Measurements from ENCODE around the gene CCDC177. TPM values are rescaled to one million over a fixed set of nuclear protein-coding genes. Genes with fewer than 3 reads are reported as not detected.

The CCDC177 gene
- total RNA-seq, 1 donor from 2014 or later, result 3.4 TPM

DNA sequence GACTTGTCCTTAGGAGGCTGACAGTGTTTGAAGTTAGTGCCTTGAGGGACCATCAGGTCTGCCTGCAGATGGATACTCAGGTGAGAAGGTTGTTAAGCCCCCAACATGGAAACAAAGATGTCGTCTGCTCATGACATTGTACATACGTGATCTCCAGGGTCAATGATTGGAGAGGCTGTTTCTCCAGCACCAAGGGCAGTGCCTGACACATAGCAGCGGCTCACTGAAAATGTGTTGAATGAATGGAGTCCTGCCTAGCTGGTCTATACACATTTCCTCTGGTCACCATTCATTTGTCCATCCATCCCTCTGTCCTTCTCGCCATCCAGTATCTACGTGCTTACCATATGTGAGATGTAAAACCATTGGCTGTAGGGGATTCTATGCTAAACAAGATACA lies 7.1 kb downstream of the CCDC177 start:
- H3K4me1 Mint-ChIP-seq (ENCODE audit: unreplicated experiment), result no peaks in the 10 kb centered on the region
- DNase-seq (ENCODE audit: extremely low spot score, unreplicated experiment), result no peak
- no peak for TF ChIP-seq CTCF (conservative IDR thresholded peaks at IDR 0.05)
- no peak overlapping the region for H3K27ac Mint-ChIP-seq
- peaks cover 61% of the 10 kb centered on the region for H3K27me3 Mint-ChIP-seq
- H3K4me3 Mint-ChIP-seq, result no peak overlapping the region
- H3K9me3 Mint-ChIP-seq, result no peaks in the 10 kb centered on the region
- H3K36me3 Mint-ChIP-seq, result peaks cover 3% of the 10 kb centered on the region

- H3K27ac Mint-ChIP-seq, result no peak overlapping the region
- H3K36me3 Mint-ChIP-seq, result no peaks in the 10 kb centered on the region
- peaks cover 39% of the 10 kb centered on the region for H3K27me3 Mint-ChIP-seq
- H3K9me3 Mint-ChIP-seq, result no peaks in the 10 kb centered on the region
- H3K4me1 Mint-ChIP-seq (ENCODE audit: unreplicated experiment), result peaks cover 6% of the 10 kb centered on the region
- TF ChIP-seq CTCF (conservative IDR thresholded peaks at IDR 0.05), result no peak
- H3K4me3 Mint-ChIP-seq, result no peak overlapping the region
- no peak for DNase-seq (ENCODE audit: extremely low spot score, unreplicated experiment)
These were observed 12.8 kb downstream of the CCDC177 start for GRCh38 chr14:69561893-69562292.

DNA sequence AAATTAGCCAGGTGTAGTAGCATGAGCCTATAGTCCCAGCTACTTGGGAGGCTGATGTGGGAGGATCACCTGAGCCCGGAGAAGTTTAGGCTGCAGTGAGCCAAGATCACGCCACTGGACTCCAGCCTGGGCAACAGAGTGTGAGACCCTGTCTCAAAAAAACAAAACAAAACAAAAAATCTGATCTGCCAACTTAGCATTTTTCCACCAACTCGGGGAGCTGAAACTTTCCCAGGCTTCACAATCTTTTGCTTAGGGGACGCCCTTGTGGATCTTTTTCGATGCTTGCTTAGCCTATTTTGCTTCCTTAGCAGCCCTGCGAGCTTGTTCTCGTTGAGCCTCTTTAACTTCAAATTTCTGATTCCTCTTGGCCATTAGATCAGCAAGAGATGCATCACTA lies 13.8 kb downstream of the CCDC177 start:
- Mint-ChIP-seq H3K4me1 (ENCODE audit: unreplicated experiment) (peaks cover 6% of the 10 kb centered on the region), H3K9me3 (no peaks in the 10 kb centered on the region), H3K27ac (no peak overlapping the region), H3K27me3 (peaks cover 28% of the 10 kb centered on the region), H3K36me3 (no peaks in the 10 kb centered on the region), H3K4me3 (no peak overlapping the region)
- DNase-seq (ENCODE audit: extremely low spot score, unreplicated experiment), result no peak
- no peak for TF ChIP-seq CTCF (conservative IDR thresholded peaks at IDR 0.05)

DNA sequence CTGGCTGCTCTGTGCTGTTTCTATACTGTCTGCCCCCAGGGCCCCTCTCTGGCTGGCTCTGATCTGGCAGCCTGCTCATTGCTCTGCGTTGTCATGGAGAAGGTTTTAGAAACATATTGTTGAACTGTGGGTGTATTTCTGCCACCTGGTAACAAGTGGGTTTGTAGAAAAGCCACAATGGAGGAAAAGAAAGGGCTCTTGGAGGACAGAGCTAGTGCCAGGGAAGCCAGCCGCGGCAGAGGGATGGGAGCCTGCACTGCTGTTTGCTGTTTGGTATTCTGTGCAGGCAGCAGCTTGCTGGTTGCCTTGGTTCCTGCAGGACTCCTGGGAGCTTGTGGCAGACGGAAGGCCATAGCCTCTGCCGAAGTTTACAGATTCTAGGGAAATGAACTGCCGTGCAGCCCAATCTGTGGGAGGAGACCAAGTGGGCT lies 15.1 kb downstream of the CCDC177 start:
- Mint-ChIP-seq H3K9me3 (no peaks in the 10 kb centered on the region), H3K27ac (peak overlapping the region; percentile 46), H3K4me3 (no peak overlapping the region), H3K36me3 (no peaks in the 10 kb centered on the region), H3K27me3 (peaks cover 22% of the 10 kb centered on the region), H3K4me1 (ENCODE audit: unreplicated experiment) (peaks cover 6% of the 10 kb centered on the region)
- peak; percentile 72 for DNase-seq (ENCODE audit: extremely low spot score, unreplicated experiment)
- TF ChIP-seq CTCF (conservative IDR thresholded peaks at IDR 0.05), result no peak

DNA sequence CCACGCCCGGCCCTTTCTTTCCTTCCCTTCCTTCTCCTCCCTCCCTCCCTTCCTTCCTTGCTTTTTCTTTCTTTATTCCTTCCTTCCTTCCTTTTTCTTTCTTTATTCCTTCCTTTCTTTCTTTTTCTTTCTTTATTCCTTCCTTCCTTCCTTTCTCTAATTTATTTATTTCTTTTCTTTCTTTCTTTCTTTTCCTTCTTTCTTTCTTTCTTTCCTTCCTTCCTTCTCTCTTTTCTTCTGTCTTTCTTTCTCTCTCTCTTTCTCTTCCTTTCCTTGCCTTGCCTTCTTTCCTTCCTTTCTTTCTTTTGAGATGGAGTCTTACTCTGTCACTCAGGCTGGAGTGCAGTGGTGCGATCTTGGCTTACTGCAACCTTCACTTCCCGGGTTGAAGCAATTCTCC lies 15.9 kb downstream of the CCDC177 start:
- Mint-ChIP-seq H3K27me3 (peaks cover 21% of the 10 kb centered on the region), H3K27ac (no peak overlapping the region)

More for the DNA sequence above, 15.9 kb downstream of the CCDC177 start:
- no peak for DNase-seq (ENCODE audit: extremely low spot score, unreplicated experiment)
- Mint-ChIP-seq H3K4me3 (no peak overlapping the region), H3K4me1 (ENCODE audit: unreplicated experiment) (peaks cover 6% of the 10 kb centered on the region), H3K36me3 (no peaks in the 10 kb centered on the region), H3K9me3 (no peaks in the 10 kb centered on the region)
- TF ChIP-seq CTCF (conservative IDR thresholded peaks at IDR 0.05), result no peak

All from type B pancreatic cell (in vitro differentiated cells).